H9 (cell line): ENCODE results near the gene SPPL3. TPM values are rescaled to one million over a fixed set of nuclear protein-coding genes. Genes with fewer than 3 reads are reported as not detected.

Experiments used
- DNase-seq: peaks from one replicate; pipeline ENCODE4 v3.0.0-alpha.2; 2017
- H2AFZ ChIP-seq: one replicate; pipeline ENCODE4 v1.6.1; 2013; ENCODE audit warnings: mild to moderate bottlenecking, low read length, control low read depth, moderate library complexity
- H2AK5ac ChIP-seq: 2 replicates; pipeline ENCODE4 v1.6.1; 2013; ENCODE audit warnings: low read length, control low read depth, mixed read lengths; ENCODE audit not compliant: insufficient read length
- H2BK120ac ChIP-seq: one replicate; pipeline ENCODE4 v1.6.1; 2013; ENCODE audit warnings: low read depth, mild to moderate bottlenecking, low read length, control low read depth, inconsistent platforms; ENCODE audit not compliant: poor library complexity, severe bottlenecking
- H2BK12ac ChIP-seq: 2 replicates; pipeline ENCODE4 v1.6.1; 2013; ENCODE audit warnings: low read length, control low read depth, mixed read lengths, low read depth; ENCODE audit not compliant: insufficient read length
- H2BK15ac ChIP-seq: 2 replicates; pipeline ENCODE4 v1.6.1; 2013; ENCODE audit warnings: low read depth, low read length, control low read depth
- H2BK20ac ChIP-seq: one replicate; pipeline ENCODE4 v1.6.1; 2013; ENCODE audit warnings: low read depth, mild to moderate bottlenecking, low read length, control low read depth, inconsistent platforms; ENCODE audit not compliant: poor library complexity, severe bottlenecking
- H2BK5ac ChIP-seq: 2 replicates; pipeline ENCODE4 v1.6.1; 2013; ENCODE audit warnings: low read length, control low read depth, mixed read lengths; ENCODE audit not compliant: insufficient read length
- H3K14ac ChIP-seq: 2 replicates; pipeline ENCODE4 v1.6.1; 2013; ENCODE audit warnings: low read length, control low read depth; ENCODE audit not compliant: insufficient read depth
- H3K18ac ChIP-seq: 2 replicates; pipeline ENCODE4 v1.6.1; 2013; ENCODE audit warnings: low read depth, mild to moderate bottlenecking, mixed read lengths, low read length, control low read depth; ENCODE audit not compliant: insufficient read length
- H3K23ac ChIP-seq: 2 replicates; pipeline ENCODE4 v1.6.1; 2013; ENCODE audit warnings: low read length, control low read depth, mixed read lengths, low read depth; ENCODE audit not compliant: insufficient read length
- H3K23me2 ChIP-seq: 2 replicates; pipeline ENCODE4 v1.6.1; 2013; ENCODE audit warnings: low read depth, mild to moderate bottlenecking, mixed read lengths, low read length, control low read depth; ENCODE audit not compliant: insufficient read length, poor library complexity, severe bottlenecking
- H3K27ac ChIP-seq: 2 replicates; pipeline ENCODE4 v1.5.1; 2013; ENCODE audit warnings: low read length, control low read depth, mixed read lengths, low read depth; ENCODE audit not compliant: insufficient read length
- H3K27me3 ChIP-seq: 2 replicates; pipeline ENCODE4 v1.6.1; 2013; ENCODE audit warnings: low read length, control low read depth, inconsistent platforms; ENCODE audit not compliant: insufficient read depth
- H3K4ac ChIP-seq: 2 replicates; pipeline ENCODE4 v1.6.1; 2013; ENCODE audit warnings: low read depth, mild to moderate bottlenecking, control low read depth, inconsistent platforms, low read length, moderate library complexity
- H3K4me1 ChIP-seq: 2 replicates; pipeline ENCODE4 v1.6.1; 2013; ENCODE audit warnings: low read length, control low read depth, inconsistent platforms; ENCODE audit not compliant: insufficient read depth
- H3K4me2 ChIP-seq: 2 replicates; pipeline ENCODE4 v1.6.1; 2013; ENCODE audit warnings: low read length, control low read depth, mixed read lengths; ENCODE audit not compliant: insufficient read length, insufficient read depth
- H3K56ac ChIP-seq: 2 replicates; pipeline ENCODE4 v1.6.1; 2013; ENCODE audit warnings: low read depth, mild to moderate bottlenecking, mixed read lengths, low read length, control low read depth; ENCODE audit not compliant: insufficient read length
- H3K79me1 ChIP-seq: 2 replicates; pipeline ENCODE4 v1.6.1; 2013; ENCODE audit warnings: low read depth, mild to moderate bottlenecking, moderate library complexity, low read length, control low read depth, inconsistent platforms; ENCODE audit not compliant: insufficient read depth, poor library complexity, severe bottlenecking
- H3K79me2 ChIP-seq: 2 replicates; pipeline ENCODE4 v1.6.1; 2013; ENCODE audit warnings: low read length, control low read depth, inconsistent platforms; ENCODE audit not compliant: insufficient read depth
- H3K9ac ChIP-seq: 2 replicates; pipeline ENCODE4 v1.6.1; 2013; ENCODE audit warnings: low read length, control low read depth, mixed read lengths; ENCODE audit not compliant: insufficient read length; ENCODE audit errors: extremely low read depth
- H3K9me3 ChIP-seq: one replicate; pipeline ENCODE4 v1.6.1; 2013; ENCODE audit warnings: low read depth, low read length, inconsistent platforms; ENCODE audit not compliant: control insufficient read depth
- H3T11ph ChIP-seq: one replicate; pipeline ENCODE4 v1.6.1; 2013; ENCODE audit warnings: mild to moderate bottlenecking, low read length, control low read depth, inconsistent platforms
- H4K20me1 ChIP-seq: one replicate; pipeline ENCODE4 v1.6.1; 2013; ENCODE audit not compliant: control insufficient read depth, insufficient read length, insufficient read depth
- H4K5ac ChIP-seq: 2 replicates; pipeline ENCODE4 v1.6.1; 2013; ENCODE audit warnings: low read depth, mild to moderate bottlenecking, mixed read lengths, low read length, control low read depth; ENCODE audit not compliant: insufficient read length
- H4K8ac ChIP-seq: replicated peaks from 2 replicates; pipeline ENCODE4 v1.6.1; 2013; ENCODE audit warnings: low read length, control low read depth, mixed read lengths, low read depth; ENCODE audit not compliant: insufficient read length
- H4K91ac ChIP-seq: 2 replicates; pipeline ENCODE4 v1.6.1; 2013; ENCODE audit warnings: low read depth, mild to moderate bottlenecking, moderate library complexity, mixed read lengths, low read length, control low read depth; ENCODE audit not compliant: insufficient read length
- H3K27ac Mint-ChIP-seq, 3 experiments: 2 replicates in 2 of 3; 3 replicates in 1 of 3; pipeline ENCODE4 v1.8.0; 2020 to 2021; ENCODE audit warnings: mixed read lengths in 3 of 3, mild to moderate bottlenecking in 1 of 3, moderate library complexity in 1 of 3
- H3K27me3 Mint-ChIP-seq: 2 replicates; pipeline ENCODE4 v1.8.0; 2021; ENCODE audit warnings: low read depth, mild to moderate bottlenecking, moderate library complexity, mixed read lengths
- H3K36me3 Mint-ChIP-seq, 3 experiments: 2 replicates in 2 of 3; 3 replicates in 1 of 3; pipeline ENCODE4 v1.8.0; 2020 to 2021; ENCODE audit warnings: low read depth in 3 of 3, mixed read lengths in 3 of 3; ENCODE audit not compliant: insufficient read depth in 1 of 3
- H3K4me1 Mint-ChIP-seq, 2 experiments: 2 replicates each; pipeline ENCODE4 v1.8.0; 2020; ENCODE audit warnings: mixed read lengths in 2 of 2
- H3K4me3 Mint-ChIP-seq, 2 experiments: 2 replicates in 1 of 2; 3 replicates in 1 of 2; pipeline ENCODE4 v1.8.0; 2020 to 2021; ENCODE audit warnings: mild to moderate bottlenecking in 2 of 2, mixed read lengths in 2 of 2, moderate library complexity in 1 of 2
- H3K9me3 Mint-ChIP-seq, 2 experiments: 2 replicates in 1 of 2; 3 replicates in 1 of 2; pipeline ENCODE4 v1.8.0; 2020; ENCODE audit warnings: mild to moderate bottlenecking in 2 of 2, mixed read lengths in 2 of 2, moderate library complexity in 1 of 2
- WGBS: extraction: QIAGEN DNeasy Blood & Tissue Kit; methylation state at CpG from one replicate; pipeline ENCODE4 v1.1.7; 2013; ENCODE audit warnings: missing lambda C conversion rate, low lambda C conversion rate, mixed read lengths; ENCODE audit not compliant: insufficient read length; ENCODE audit errors: extremely low coverage; 5-methylcytosine and 5-hydroxymethylcytosine counted together
- total RNA-seq: library from RNA; stranded (reverse); gene quantifications from 2 replicates; pipeline ENCODE4 v1.2.1, GENCODE V29; 2021
- TF ChIP-seq, protein P1 (sequence below): fragments of 200-600 bp; sonication (generic); conservative IDR thresholded peaks from 3 replicates; pipeline ENCODE4 v1.8.0; 2021; ENCODE audit warnings: antibody characterized with exemption, mild to moderate bottlenecking

SPPL3 gene
- total RNA-seq, 1 experiment from 2014 or later = 46.3 TPM

DNA sequence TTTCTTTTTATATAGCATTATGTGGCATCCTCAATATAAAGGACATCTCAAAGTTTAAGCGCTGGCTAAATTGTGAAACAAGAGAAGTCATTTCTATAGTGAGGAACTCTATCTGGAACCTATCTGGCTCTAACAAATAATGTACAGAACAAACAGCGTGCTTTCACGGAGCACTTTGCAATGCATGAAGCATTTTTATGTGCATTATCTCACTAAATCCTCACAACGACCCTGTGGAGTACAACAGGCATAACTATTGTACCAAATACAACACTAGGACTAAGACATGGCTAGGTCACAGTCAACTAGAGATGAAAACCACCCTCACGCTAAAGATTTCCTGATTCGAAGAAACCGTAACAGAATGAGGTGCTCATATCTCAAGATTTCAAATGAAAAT is 8.6 kb downstream of the SPPL3 start:
- Mint-ChIP-seq H3K4me1 (peaks cover 7 to 10% of the 10 kb centered on the region in 2 experiments), H3K9me3 (no peaks in the 10 kb centered on the region), H3K36me3 (peaks cover 0 to 17% (median 12%) of the 10 kb centered on the region in 3 experiments; a peak in 4 of 7 replicates), H3K4me3 (no peak overlapping the region), H3K27me3 (no peaks in the 10 kb centered on the region), H3K27ac (no peak overlapping the region)
- H3K18ac ChIP-seq = no peak overlapping the region
- no peak overlapping the region for H2BK120ac ChIP-seq
- H3K9ac ChIP-seq = no peak overlapping the region
- H2AK5ac ChIP-seq = no peak overlapping the region
- no peak overlapping the region for H4K5ac ChIP-seq
- no peaks in the 10 kb centered on the region for H4K20me1 ChIP-seq
- H3K9me3 ChIP-seq = no peaks in the 10 kb centered on the region
- no peak overlapping the region for H3K56ac ChIP-seq
- no peak overlapping the region for H3K4ac ChIP-seq
- H3K27ac ChIP-seq = no peak overlapping the region
- TF ChIP-seq, protein P1, sequence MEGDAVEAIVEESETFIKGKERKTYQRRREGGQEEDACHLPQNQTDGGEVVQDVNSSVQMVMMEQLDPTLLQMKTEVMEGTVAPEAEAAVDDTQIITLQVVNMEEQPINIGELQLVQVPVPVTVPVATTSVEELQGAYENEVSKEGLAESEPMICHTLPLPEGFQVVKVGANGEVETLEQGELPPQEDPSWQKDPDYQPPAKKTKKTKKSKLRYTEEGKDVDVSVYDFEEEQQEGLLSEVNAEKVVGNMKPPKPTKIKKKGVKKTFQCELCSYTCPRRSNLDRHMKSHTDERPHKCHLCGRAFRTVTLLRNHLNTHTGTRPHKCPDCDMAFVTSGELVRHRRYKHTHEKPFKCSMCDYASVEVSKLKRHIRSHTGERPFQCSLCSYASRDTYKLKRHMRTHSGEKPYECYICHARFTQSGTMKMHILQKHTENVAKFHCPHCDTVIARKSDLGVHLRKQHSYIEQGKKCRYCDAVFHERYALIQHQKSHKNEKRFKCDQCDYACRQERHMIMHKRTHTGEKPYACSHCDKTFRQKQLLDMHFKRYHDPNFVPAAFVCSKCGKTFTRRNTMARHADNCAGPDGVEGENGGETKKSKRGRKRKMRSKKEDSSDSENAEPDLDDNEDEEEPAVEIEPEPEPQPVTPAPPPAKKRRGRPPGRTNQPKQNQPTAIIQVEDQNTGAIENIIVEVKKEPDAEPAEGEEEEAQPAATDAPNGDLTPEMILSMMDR = no peak
- H4K8ac ChIP-seq = no peak overlapping the region
- peaks cover 6% of the 10 kb centered on the region for H3K79me1 ChIP-seq
- no peak overlapping the region for H3K23ac ChIP-seq
- no peak for DNase-seq
- no peak overlapping the region for H2BK12ac ChIP-seq
- no peaks in the 10 kb centered on the region for H3K23me2 ChIP-seq
- H2BK5ac ChIP-seq = no peak overlapping the region
- no peak overlapping the region for H3K14ac ChIP-seq
- no peak overlapping the region for H2AFZ ChIP-seq
- H2BK15ac ChIP-seq = no peak overlapping the region
- H3T11ph ChIP-seq = no peak overlapping the region
- no peak overlapping the region for H3K4me2 ChIP-seq
- H3K27me3 ChIP-seq = no peaks in the 10 kb centered on the region
- H4K91ac ChIP-seq = no peak overlapping the region
- H2BK20ac ChIP-seq = no peak overlapping the region
- WGBS = no CpG with 5 or more reads among the region's 7 CpGs
- H3K4me1 ChIP-seq = peaks cover 5% of the 10 kb centered on the region
- H3K79me2 ChIP-seq = peaks cover 12% of the 10 kb centered on the region
